Measurements from ENCODE around the gene BCORL1. TPM values are rescaled to one million over a fixed set of nuclear protein-coding genes. Genes with fewer than 3 reads are reported as not detected.
A peak's percentile ranks its signal among the peaks of the same experiment; 100 is the strongest.

BCORL1 gene
- total and polyA plus RNA-seq, 2 donors (not counting 1 experiment from before 2014, with no cell fraction given), result 1.9 to 14.3 TPM

GRCh38 chrX:130086447-130087206, 104.2 kb downstream of the BCORL1 start:
- Histone ChIP-seq H3K4me3 (ENCODE audit: control extremely low read depth in 1 of 5, extremely low read depth in 1 of 5, insufficient read depth in 1 of 5, low read depth in 2 of 5, low read length in 4 of 5) (peak overlapping the region; percentile 21 to 48 (median 36)), H3K79me2 (ENCODE audit: control insufficient read depth, insufficient read depth, low read length) (peaks cover 52% of the 10 kb centered on the region)
- DNase-seq, result peak; percentile 59

More at GRCh38 chrX:130086447-130087206, 104.2 kb downstream of the BCORL1 start:
- Histone ChIP-seq H3K9me3 (ENCODE audit: control extremely low read depth in 1 of 3, control insufficient read depth in 2 of 3, insufficient read depth in 1 of 3, low read length in 2 of 3) (no peaks in the 10 kb centered on the region), H3K36me3 (replicated peaks in 1 of 2; ENCODE audit: control extremely low read depth in 1 of 2, control insufficient read depth in 1 of 2, extremely low read depth in 1 of 2, insufficient read depth in 2 of 2, low read length in 1 of 2) (no peaks in the 10 kb centered on the region), H3K27me3 (replicated peaks in 1 of 4; ENCODE audit: control extremely low read depth in 1 of 4, control insufficient read depth in 3 of 4, insufficient read depth in 4 of 4, low read length in 3 of 4) (no peaks in the 10 kb centered on the region), H2AFZ (ENCODE audit: insufficient read depth, low read depth, low read length, poor library complexity, severe bottlenecking) (peak overlapping the region; percentile 27), H3K4me2 (replicated peaks; ENCODE audit: low read depth, low read length, poor library complexity, severe bottlenecking) (peak overlapping the region; percentile 87), H4K20me1 (ENCODE audit: control insufficient read depth, insufficient read depth, low read length, poor library complexity, severe bottlenecking) (no peaks in the 10 kb centered on the region), H3K4me1 (ENCODE audit: control insufficient read depth in 2 of 2, insufficient read depth in 2 of 2, low read length in 2 of 2) (peaks cover 78 to 95% of the 10 kb centered on the region in 2 donors), H3K27ac (ENCODE audit: low read length in 2 of 2) (peak overlapping the region; percentile 28 to 74), H3K9ac (ENCODE audit: low read length) (peak overlapping the region; percentile 51)
- peak; percentile 45 for ATAC-seq (ENCODE audit: low read depth)
- ChIA-PET POLR2A (no interaction called here), CTCF (interaction anchor here (1.2 to 6.2 kb wide), 4 partner anchors 9 to 106 kb away, joined by 3 to 49 read pairs (median 3); no protein-coding TSS in a partner anchor)
- peak overlapping the region; percentile 83 for H3K4me3 Mint-ChIP-seq
- H3K27me3 Mint-ChIP-seq, result no peaks in the 10 kb centered on the region
- 0% methylated on average over 2 of the region's 13 CpGs for WGBS (ENCODE audit: insufficient coverage)
- H3K9me3 Mint-ChIP-seq (ENCODE audit: insufficient read depth), result no peaks in the 10 kb centered on the region
- no peak for TF ChIP-seq CTCF (IDR thresholded peaks at IDR 0.05)
- TF ChIP-seq EZH2 (IDR thresholded peaks at IDR 0.05; ENCODE audit: borderline replicate concordance, insufficient read depth, low read depth, low read length, poor library complexity, severe bottlenecking), result no peak
- intact Hi-C loops (cut with micrococcal nuclease), result no loop called here
- peaks cover 76% of the 10 kb centered on the region for H3K4me1 Mint-ChIP-seq
- H3K27ac Mint-ChIP-seq, result peak overlapping the region; percentile 85

All from B cell (primary cell).